GM20000 (cell line): ENCODE measurements around the gene ARHGDIG.

ENCODE experiments used
- DNase-seq: peaks from one replicate; pipeline ENCODE4 v3.0.0; 2012; ENCODE audit warnings: low spot score
- TF ChIP-seq, protein P1 (sequence below): IDR thresholded peaks from 2 replicates; pipeline ENCODE4 v1.5.1; 2012; ENCODE audit warnings: mild to moderate bottlenecking, control low read depth; ENCODE audit errors: extremely low read depth, missing control alignments

Gene ARHGDIG

GRCh38 chr16:297832-298231, 17.4 kb downstream of the ARHGDIG start:
- TF ChIP-seq, protein P1, sequence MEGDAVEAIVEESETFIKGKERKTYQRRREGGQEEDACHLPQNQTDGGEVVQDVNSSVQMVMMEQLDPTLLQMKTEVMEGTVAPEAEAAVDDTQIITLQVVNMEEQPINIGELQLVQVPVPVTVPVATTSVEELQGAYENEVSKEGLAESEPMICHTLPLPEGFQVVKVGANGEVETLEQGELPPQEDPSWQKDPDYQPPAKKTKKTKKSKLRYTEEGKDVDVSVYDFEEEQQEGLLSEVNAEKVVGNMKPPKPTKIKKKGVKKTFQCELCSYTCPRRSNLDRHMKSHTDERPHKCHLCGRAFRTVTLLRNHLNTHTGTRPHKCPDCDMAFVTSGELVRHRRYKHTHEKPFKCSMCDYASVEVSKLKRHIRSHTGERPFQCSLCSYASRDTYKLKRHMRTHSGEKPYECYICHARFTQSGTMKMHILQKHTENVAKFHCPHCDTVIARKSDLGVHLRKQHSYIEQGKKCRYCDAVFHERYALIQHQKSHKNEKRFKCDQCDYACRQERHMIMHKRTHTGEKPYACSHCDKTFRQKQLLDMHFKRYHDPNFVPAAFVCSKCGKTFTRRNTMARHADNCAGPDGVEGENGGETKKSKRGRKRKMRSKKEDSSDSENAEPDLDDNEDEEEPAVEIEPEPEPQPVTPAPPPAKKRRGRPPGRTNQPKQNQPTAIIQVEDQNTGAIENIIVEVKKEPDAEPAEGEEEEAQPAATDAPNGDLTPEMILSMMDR = no peak
- DNase-seq = no peak

DNA sequence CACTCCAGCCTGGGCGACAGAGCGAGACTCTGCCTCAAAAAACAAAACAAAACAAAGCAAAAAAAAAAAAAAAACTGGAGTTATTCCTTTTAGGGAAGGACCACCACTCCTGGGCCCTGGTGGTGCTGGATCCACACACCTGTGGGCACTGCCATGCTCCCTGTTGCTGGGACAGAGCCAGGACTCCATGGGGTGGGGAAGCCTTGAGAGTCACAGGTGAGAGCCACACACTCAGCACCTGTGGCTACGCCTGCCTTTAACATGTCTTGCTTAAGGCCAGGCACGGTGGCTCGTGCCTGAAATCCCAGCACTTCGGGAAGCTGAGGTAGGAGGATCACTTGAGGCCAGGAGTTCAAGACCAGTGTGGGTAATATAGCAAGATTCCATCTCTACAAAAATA, 20.8 kb downstream of the ARHGDIG start:
- no peak for DNase-seq
- TF ChIP-seq, protein P1 = no peak

DNA sequence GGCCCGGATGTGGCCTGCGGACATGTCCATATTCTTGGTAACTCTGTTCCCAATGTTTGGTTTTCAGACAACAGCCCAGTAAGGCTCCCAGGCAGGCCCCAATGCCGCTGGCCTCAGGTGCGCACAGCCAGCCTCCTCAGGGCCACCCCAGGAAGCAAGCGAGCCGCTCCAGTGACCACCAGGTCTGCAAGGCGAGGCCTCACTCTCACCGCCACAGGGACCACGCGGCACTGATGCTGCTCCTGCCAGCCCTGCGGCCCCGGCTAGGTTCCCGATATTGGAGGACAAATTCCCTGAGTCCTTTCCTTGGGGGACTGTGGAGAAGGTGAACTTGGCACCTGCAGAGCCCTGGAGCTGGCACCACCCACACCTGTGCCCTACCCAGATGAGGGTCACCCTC, 21.6 kb downstream of the ARHGDIG start:
- DNase-seq = no peak
- TF ChIP-seq, protein P1 = no peak

- TF ChIP-seq, protein P1 = no peak
- DNase-seq = no peak
Observed at GRCh38 chr16:303760-304505, 23.5 kb downstream of the ARHGDIG start.

DNA sequence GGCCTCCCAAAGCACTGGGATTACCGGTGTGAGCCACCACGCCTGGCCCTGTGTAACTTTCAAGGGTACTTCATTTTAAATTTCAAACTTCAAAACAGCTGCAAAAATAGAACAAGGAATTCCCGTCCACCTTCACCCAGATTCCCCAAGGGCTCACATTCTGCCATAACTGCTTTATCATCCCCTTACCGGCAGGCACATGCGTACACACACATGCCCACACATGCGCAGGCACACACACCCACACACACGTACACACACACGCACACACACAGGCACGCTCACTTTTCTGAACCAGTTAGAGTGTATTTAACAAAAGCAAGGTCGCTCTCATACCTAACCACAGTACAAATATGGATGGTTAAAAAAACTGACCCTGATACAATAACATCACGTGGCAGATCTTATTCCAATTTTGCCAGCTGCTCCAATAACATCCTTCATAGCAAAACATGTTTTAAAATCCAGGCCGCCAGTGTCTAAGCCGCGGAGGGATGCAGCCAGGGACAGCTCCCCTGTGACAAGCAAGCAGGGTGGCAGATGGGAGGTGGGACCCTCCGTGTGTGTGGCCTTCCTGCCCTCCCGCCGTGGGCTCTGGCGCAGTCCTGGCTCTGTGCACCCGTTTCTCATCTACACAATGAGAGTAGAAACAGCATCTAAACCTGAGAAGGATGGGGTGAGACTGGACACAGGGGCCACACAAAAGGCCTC, 25.7 kb downstream of the ARHGDIG start:
- DNase-seq = no peak
- TF ChIP-seq, protein P1 = no peak

DNA sequence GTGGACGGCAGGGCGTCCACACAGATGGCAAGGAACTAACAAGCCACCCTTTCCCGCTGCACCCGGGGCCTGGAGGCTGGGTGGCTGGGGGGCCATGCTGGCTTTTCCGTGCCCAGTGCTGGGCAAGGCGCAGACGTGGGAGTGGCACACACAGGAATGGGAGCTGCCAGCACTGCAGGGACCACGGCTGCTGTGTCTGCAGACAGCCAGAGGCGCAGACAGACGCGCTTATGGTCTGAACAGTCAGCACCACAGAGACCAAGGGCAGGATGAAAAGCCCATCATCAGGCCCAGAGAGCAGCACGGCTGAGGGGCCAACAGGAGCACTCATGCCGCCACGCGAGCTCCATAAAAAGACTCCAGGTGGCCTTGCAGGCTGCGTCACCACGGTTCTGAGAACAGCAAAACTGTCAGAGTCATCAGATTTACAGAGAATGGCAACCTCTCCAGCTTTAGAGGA, 26.6 kb downstream of the ARHGDIG start:
- TF ChIP-seq, protein P1 = no peak
- no peak for DNase-seq

DNA sequence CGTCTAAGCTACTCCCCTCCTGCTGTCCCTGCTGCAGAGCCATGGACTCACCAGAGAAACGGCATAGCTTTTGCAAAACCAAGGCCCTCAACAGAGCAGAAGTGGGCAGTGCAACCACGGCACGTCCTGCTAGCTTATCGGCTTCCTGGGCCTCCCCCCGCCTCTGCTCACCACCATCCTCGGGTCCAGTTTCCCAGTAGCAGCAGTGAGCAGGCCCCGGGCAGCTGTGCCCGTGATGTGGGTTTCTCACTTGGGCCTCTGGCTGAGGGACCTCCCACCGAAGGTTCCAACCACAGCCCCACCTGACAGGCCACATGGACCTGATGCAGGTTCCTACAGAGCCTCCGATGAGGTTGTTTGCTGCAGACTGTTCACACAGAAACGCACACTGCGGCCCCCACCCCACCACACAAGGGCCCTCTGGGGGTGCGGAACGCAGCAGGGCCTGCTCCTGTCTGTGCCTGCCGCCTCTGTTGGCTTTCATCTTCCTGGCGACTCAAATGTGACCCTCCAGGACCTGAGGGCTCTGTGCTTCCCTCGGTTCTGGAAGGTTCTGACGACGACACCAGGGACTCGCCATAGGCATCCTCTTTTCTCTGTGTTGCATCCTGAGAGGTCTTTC, 27.4 kb downstream of the ARHGDIG start:
- no peak for DNase-seq
- TF ChIP-seq, protein P1 = no peak
